Activated B cell treated with CpG ODN at 0.5 μM for 24 hours (primary cell): ENCODE data around the gene BAIAP3. TPM values are rescaled to one million over a fixed set of nuclear protein-coding genes. Genes with fewer than 3 reads are reported as not detected.

ENCODE experiments used
- ATAC-seq: fragments of 200-7000 bp; cut with Tn5 transposase; one replicate; pipeline ENCODE4 v1.10.0; 2021; ENCODE audit warnings: low read depth, mild to moderate bottlenecking, moderate library complexity
- CTCF ChIA-PET: fragments of 350-600 bp; sonication (Branson Sonifier 250); formaldehyde crosslinking; loops from one replicate; lab custom pipeline; 2021; ENCODE audit warnings: antibody characterized with exemption; lab: Charles Lee
- POLR2A ChIA-PET: fragments of 350-600 bp; sonication (Branson Sonifier 250); formaldehyde crosslinking; loops from one replicate; lab custom pipeline; 2021; ENCODE audit warnings: antibody characterized with exemption; lab: Charles Lee
- DNase-seq: peaks from one replicate; pipeline ENCODE4 v3.0.0; 2022
- H3K27ac Mint-ChIP-seq: one replicate; pipeline ENCODE4 v1.8.0; 2020; ENCODE audit warnings: mixed read lengths
- H3K27me3 Mint-ChIP-seq: one replicate; pipeline ENCODE4 v1.8.0; 2021; ENCODE audit warnings: mixed read lengths
- H3K36me3 Mint-ChIP-seq: one replicate; pipeline ENCODE4 v1.8.0; 2021; ENCODE audit warnings: low read depth, mixed read lengths
- H3K4me1 Mint-ChIP-seq: one replicate; pipeline ENCODE4 v1.8.0; 2021; ENCODE audit warnings: mixed read lengths
- H3K4me3 Mint-ChIP-seq: one replicate; pipeline ENCODE4 v1.8.0; 2020; ENCODE audit warnings: mild to moderate bottlenecking, mixed read lengths
- H3K9me3 Mint-ChIP-seq: one replicate; pipeline ENCODE4 v1.8.0; 2020; ENCODE audit warnings: mixed read lengths
- intact Hi-C: fragments of 100-400 bp; cut with micrococcal nuclease; formaldehyde crosslinking; loops from one replicate; pipeline ENCODE4 v1.15.1; 2024
- total RNA-seq: library from RNA; stranded (reverse); gene quantifications from 2 replicates; pipeline ENCODE4 v1.2.3, GENCODE V29; 2022
- TF ChIP-seq, protein P1 (sequence below): fragments of 200-600 bp; IDR thresholded peaks from one replicate; pipeline ENCODE4 v1.8.0; 2022; ENCODE audit warnings: antibody characterized with exemption, mild to moderate bottlenecking

BAIAP3 gene
- total RNA-seq, 1 donor from 2014 or later: 8.5 TPM

DNA sequence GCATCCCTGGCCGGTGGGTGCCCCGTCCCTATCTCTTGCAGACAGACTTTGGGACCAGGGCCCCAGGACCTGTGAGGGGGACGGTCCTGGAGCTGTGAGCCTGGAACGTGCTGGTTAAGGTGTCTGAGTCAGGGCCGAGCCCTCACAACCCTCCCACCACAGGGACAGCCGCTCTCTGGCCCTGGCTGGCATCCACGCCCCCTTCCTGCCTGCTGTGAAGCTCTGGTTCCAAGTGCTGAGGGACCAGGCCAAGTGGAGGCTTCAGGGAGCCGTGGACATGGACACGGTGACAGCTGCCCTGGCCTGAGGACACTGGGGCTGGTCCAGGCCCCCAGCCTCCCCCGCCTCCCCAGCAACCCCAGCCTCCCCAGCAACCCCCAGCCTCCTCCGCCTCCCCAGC lies 11.6 kb downstream of the BAIAP3 start:
- ATAC-seq (no peak), DNase-seq (no peak)
- Mint-ChIP-seq H3K27me3 (no peaks in the 10 kb centered on the region), H3K27ac (no peak overlapping the region), H3K9me3 (no peaks in the 10 kb centered on the region), H3K4me3 (no peak overlapping the region), H3K36me3 (peaks cover 18% of the 10 kb centered on the region), H3K4me1 (peaks cover 20% of the 10 kb centered on the region)
- TF ChIP-seq, protein P1, sequence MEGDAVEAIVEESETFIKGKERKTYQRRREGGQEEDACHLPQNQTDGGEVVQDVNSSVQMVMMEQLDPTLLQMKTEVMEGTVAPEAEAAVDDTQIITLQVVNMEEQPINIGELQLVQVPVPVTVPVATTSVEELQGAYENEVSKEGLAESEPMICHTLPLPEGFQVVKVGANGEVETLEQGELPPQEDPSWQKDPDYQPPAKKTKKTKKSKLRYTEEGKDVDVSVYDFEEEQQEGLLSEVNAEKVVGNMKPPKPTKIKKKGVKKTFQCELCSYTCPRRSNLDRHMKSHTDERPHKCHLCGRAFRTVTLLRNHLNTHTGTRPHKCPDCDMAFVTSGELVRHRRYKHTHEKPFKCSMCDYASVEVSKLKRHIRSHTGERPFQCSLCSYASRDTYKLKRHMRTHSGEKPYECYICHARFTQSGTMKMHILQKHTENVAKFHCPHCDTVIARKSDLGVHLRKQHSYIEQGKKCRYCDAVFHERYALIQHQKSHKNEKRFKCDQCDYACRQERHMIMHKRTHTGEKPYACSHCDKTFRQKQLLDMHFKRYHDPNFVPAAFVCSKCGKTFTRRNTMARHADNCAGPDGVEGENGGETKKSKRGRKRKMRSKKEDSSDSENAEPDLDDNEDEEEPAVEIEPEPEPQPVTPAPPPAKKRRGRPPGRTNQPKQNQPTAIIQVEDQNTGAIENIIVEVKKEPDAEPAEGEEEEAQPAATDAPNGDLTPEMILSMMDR: no peak
- CTCF ChIA-PET: no interaction called here
- POLR2A ChIA-PET: interaction anchor here (0.6 to 1.4 kb wide), 2 partner anchors 36 to 361 kb away, joined by 3 read pairs; partner anchors contain the start of genes MAPK8IP3 and UBE2I
- intact Hi-C loops: no loop called here

DNA sequence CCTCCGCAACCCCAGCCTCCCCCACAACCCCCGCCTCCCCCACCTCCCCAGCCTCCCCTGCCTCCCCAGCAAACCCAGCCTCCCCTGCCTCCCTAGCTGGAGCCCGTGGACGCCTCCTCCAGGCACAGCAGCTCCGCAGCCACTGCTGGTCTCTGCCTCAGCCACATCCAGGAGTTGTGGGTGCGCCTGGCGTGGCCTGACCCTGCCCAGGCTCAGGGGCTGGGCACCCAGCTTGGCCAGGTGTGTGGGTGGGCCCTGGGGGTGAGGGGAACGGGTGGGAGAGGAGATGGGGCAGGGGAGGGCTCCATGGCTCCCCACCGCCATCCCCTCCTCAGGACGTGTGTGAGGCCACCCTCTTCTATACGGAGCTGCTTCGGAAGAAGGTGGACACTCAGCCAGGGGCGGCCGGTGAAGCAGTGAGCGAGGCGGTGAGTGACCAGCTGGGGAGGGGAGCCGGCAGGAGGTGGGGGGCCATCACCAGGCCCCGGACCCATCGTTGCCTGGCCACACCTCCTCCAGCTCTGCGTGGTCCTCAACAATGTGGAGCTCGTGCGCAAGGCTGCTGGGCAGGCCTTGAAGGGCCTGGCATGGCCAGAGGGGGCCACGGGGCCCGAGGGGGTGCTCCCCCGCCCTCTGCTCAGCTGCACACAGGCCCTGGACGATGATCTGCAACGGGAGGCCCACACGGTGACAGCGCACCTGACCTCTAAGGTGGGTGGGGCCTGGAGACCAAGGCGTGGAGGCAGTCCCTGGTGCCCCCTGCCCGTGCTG lies 12.4 kb downstream of the BAIAP3 start:
- no peaks in the 10 kb centered on the region for H3K27me3 Mint-ChIP-seq
- intact Hi-C loops: no loop called here
- POLR2A ChIA-PET: interaction anchor here (1.4 kb wide), 1 partner anchor 36 kb away, joined by 3 read pairs; the partner anchor contains the start of gene UBE2I
- H3K4me3 Mint-ChIP-seq: no peak overlapping the region
- TF ChIP-seq, protein P1: no peak
- H3K9me3 Mint-ChIP-seq: no peaks in the 10 kb centered on the region
- ATAC-seq (no peak), DNase-seq (no peak)
- H3K36me3 Mint-ChIP-seq: peaks cover 21% of the 10 kb centered on the region
- CTCF ChIA-PET: no interaction called here
- H3K27ac Mint-ChIP-seq: no peak overlapping the region
- peaks cover 27% of the 10 kb centered on the region for H3K4me1 Mint-ChIP-seq

DNA sequence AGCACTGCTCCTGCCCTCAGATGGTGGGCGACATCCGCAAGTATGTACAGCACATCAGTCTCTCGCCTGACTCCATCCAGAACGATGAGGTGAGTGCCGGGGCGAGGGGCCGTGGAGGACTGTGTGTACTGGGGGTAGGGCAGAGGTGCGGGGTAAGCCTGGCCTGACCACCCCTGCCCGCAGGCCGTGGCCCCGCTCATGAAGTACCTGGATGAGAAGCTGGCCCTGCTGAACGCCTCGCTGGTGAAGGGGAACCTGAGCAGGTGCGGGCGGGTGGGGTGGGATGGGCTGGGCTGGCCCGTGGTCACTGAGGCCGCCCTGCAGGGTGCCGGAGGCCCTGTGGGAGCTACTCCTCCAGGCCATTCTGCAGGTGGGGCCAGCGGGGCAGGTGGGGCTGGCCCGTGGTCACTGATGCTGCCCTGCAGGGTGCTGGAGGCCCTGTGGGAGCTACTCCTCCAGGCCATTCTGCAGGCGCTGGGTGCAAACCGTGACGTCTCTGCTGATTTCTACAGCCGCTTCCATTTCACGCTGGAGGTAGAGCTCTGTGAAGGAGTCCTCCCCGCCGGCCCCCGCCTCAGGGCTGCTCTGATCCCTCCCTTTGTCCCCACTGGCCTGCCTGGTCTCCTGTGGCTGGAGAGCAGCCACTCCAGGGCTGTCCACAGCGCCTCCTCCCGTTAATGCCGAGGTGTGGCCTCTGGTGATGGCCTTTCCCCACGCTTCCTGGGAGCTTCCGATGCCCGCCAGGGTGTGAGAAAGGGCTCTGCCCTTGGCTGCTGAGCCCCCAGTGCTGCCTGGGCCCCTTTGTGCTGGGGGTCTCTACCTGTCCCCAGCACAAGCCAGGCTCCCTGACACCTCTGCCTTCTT lies 13.2 kb downstream of the BAIAP3 start:
- H3K4me3 Mint-ChIP-seq: no peak overlapping the region
- ATAC-seq (no peak), DNase-seq (no peak)
- intact Hi-C loops: no loop called here
- H3K27me3 Mint-ChIP-seq: no peaks in the 10 kb centered on the region
- CTCF ChIA-PET: no interaction called here
- no peaks in the 10 kb centered on the region for H3K9me3 Mint-ChIP-seq
- peaks cover 31% of the 10 kb centered on the region for H3K4me1 Mint-ChIP-seq
- POLR2A ChIA-PET: no interaction called here
- peaks cover 21% of the 10 kb centered on the region for H3K36me3 Mint-ChIP-seq
- TF ChIP-seq, protein P1: no peak
- H3K27ac Mint-ChIP-seq: no peak overlapping the region

DNA sequence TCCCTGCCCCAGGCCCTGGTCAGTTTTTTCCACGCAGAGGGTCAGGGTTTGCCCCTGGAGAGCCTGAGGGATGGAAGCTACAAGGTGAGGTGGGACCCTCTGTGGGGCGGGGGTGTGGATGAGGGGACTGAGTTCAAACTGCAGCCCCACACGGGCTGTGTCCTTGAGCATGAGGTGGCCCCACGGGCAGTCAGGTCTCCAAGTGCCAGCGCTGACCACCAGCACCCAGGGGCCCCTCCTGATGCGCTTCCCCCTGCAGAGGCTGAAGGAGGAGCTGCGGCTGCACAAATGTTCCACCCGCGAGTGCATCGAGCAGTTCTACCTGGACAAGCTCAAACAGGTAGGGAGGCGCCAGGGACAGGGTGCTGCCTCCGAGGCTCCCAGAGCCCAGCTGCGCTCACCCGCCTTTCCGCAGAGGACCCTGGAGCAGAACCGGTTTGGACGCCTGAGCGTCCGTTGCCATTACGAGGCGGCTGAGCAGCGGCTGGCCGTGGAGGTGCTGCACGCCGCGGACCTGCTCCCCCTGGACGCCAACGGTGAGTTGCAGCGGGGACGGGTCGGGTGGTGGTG lies 13.9 kb downstream of the BAIAP3 start:
- intact Hi-C loops: no loop called here
- POLR2A ChIA-PET: interaction anchor here (0.8 kb wide), 1 partner anchor 17 kb away, joined by 5 read pairs; no protein-coding TSS in a partner anchor
- H3K36me3 Mint-ChIP-seq: peaks cover 21% of the 10 kb centered on the region
- H3K27ac Mint-ChIP-seq: no peak overlapping the region
- H3K4me3 Mint-ChIP-seq: no peak overlapping the region
- no peaks in the 10 kb centered on the region for H3K9me3 Mint-ChIP-seq
- TF ChIP-seq, protein P1: no peak
- ATAC-seq (no peak), DNase-seq (no peak)
- peaks cover 28% of the 10 kb centered on the region for H3K4me1 Mint-ChIP-seq
- H3K27me3 Mint-ChIP-seq: no peaks in the 10 kb centered on the region
- CTCF ChIA-PET: no interaction called here
